ENCODE measurements around the gene FBXO44.

DNA sequence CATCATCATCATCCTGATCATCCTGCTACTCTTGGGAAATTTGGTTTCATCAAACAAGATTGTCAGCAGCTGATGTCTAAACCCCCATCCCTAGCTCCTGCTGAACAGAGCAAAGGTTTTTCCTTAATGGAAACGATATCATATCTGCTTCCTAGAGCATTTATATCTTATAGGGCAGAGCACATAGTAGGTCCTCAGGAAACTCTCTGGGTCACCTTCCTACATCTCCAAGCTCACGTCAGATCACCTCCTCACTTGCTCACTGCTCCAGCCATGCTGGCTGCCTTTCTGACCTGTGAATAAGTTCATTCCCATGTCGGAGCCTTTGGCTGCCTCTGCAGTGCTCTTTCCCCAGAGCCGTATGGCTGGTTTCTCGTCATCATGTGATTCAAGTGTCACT is 10.9 kb upstream of the FBXO44 start:
- TF ChIP-seq, protein P1, sequence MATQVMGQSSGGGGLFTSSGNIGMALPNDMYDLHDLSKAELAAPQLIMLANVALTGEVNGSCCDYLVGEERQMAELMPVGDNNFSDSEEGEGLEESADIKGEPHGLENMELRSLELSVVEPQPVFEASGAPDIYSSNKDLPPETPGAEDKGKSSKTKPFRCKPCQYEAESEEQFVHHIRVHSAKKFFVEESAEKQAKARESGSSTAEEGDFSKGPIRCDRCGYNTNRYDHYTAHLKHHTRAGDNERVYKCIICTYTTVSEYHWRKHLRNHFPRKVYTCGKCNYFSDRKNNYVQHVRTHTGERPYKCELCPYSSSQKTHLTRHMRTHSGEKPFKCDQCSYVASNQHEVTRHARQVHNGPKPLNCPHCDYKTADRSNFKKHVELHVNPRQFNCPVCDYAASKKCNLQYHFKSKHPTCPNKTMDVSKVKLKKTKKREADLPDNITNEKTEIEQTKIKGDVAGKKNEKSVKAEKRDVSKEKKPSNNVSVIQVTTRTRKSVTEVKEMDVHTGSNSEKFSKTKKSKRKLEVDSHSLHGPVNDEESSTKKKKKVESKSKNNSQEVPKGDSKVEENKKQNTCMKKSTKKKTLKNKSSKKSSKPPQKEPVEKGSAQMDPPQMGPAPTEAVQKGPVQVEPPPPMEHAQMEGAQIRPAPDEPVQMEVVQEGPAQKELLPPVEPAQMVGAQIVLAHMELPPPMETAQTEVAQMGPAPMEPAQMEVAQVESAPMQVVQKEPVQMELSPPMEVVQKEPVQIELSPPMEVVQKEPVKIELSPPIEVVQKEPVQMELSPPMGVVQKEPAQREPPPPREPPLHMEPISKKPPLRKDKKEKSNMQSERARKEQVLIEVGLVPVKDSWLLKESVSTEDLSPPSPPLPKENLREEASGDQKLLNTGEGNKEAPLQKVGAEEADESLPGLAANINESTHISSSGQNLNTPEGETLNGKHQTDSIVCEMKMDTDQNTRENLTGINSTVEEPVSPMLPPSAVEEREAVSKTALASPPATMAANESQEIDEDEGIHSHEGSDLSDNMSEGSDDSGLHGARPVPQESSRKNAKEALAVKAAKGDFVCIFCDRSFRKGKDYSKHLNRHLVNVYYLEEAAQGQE (IDR thresholded peaks at IDR 0.05; ENCODE audit: insufficient read depth in 1 of 2, low read depth in 2 of 2, low read length in 2 of 2), result no peak
- TF ChIP-seq SIN3A (IDR thresholded peaks at IDR 0.05; ENCODE audit: borderline replicate concordance, insufficient read depth, low read length), result no peak
- TF ChIP-seq TAF1 (IDR thresholded peaks at IDR 0.05; ENCODE audit: borderline replicate concordance, insufficient read depth, low read length), result no peak
- TF ChIP-seq POLR2AphosphoS5 (IDR thresholded peaks at IDR 0.05; ENCODE audit: low read depth, low read length), result no peak
- TF ChIP-seq FOXP2 (optimal IDR thresholded peaks at IDR 0.05; ENCODE audit: borderline replicate concordance, extremely low read depth, extremely low read length, insufficient read depth), result no peak
